HCT116 (cell line): Measurements from ENCODE around the gene RAET1E. TPM values are rescaled to one million over a fixed set of nuclear protein-coding genes. Genes with fewer than 3 reads are reported as not detected.
"Not testable (repeated sequence)": the region's sequence is repeated elsewhere in the genome, so short reads cannot be mapped to it uniquely, and the experiment has no call there.

Experiments used
- ATAC-seq: fragments of 200-7000 bp; cut with Tn5 transposase; 2 replicates; pipeline ENCODE4 v1.9.1; 2020; ENCODE audit warnings: mild to moderate bottlenecking, moderate library complexity
- Bru-seq: library from RNA; stranded (reverse); fragments of 400-500 nt; gene quantifications from one replicate; lab custom pipeline; 2021; lab: Mats Ljungman, UMichigan
- BruChase-seq, 2 experiments: library from RNA; stranded (reverse); fragments of 400-500 nt; gene quantifications; one replicate each; lab custom pipeline; 2021; lab: Mats Ljungman, UMichigan
- BruUV-seq: library from RNA; stranded (reverse); fragments of 400-500 nt; replicated peaks from 2 replicates; lab custom pipeline; 2021; lab: Mats Ljungman, UMichigan
- CTCF ChIA-PET: fragments of 300-600 bp; sonication (Branson Sonifier 250); formaldehyde crosslinking; loops from one replicate; lab custom pipeline; 2021; ENCODE audit warnings: antibody characterized with exemption; lab: Charles Lee
- POLR2A ChIA-PET: fragments of 300-600, 350-600 bp; sonication (Branson Sonifier 250); formaldehyde crosslinking; loops from one replicate; lab custom pipeline; 2021; ENCODE audit warnings: antibody characterized with exemption; lab: Charles Lee
- RAD21 ChIA-PET, 2 experiments: fragments of 300-600 bp; sonication (Branson Sonifier 250); formaldehyde crosslinking; loops; one replicate each; lab custom pipeline; 2023; ENCODE audit warnings: low total read pairs in 2 of 2; ENCODE audit not compliant: uncharacterized antibody in 2 of 2, unreplicated experiment in 2 of 2, low non-redundant PET in 1 of 2; lab: Charles Lee
- DNase-seq: peaks from one replicate; pipeline ENCODE4 v3.0.0-alpha.2; 2010; ENCODE audit warnings: low read depth, low spot score
- H2AFZ ChIP-seq: fragments of 200-600 bp; shearing (Covaris generic), sonication (generic); 2 replicates; pipeline ENCODE4 v1.6.1; 2017; ENCODE audit warnings: low read depth, mixed run types, mixed read lengths, antibody characterized with exemption, low read length; ENCODE audit not compliant: poor library complexity, severe bottlenecking
- H3K27ac ChIP-seq: 2 replicates; pipeline ENCODE4 v1.5.1; 2012; ENCODE audit warnings: low read depth, low read length
- H3K27me3 ChIP-seq: fragments of 200-600 bp; sonication (generic); 2 replicates; pipeline ENCODE4 v1.6.1; 2016; ENCODE audit warnings: mixed run types, low read length, mixed read lengths; ENCODE audit not compliant: insufficient read depth
- H3K36me3 ChIP-seq, 2 experiments: fragments of 200-500 bp in 1 of 2; fragments of 200-600 bp in 1 of 2; sonication (Bioruptor generic) in 1 of 2; sonication (generic) in 1 of 2; 2 replicates each; pipeline versions ENCODE4 v1.5.1 to v1.6.1; 2014 to 2016; ENCODE audit warnings: low read length in 2 of 2, inconsistent platforms in 1 of 2, mixed read lengths in 1 of 2, mixed run types in 1 of 2; ENCODE audit not compliant: insufficient read depth in 2 of 2, control insufficient read depth in 1 of 2
- H3K4me1 ChIP-seq, 2 experiments: fragments of 200-600 bp in 1 of 2; sonication (generic) in 1 of 2; 2 replicates each; pipeline versions ENCODE4 v1.5.1 to v1.6.1; 2012 to 2017; ENCODE audit warnings: low read length in 2 of 2, inconsistent platforms in 1 of 2, mild to moderate bottlenecking in 1 of 2, mixed read lengths in 1 of 2, mixed run types in 1 of 2, moderate library complexity in 1 of 2; ENCODE audit not compliant: insufficient read depth in 2 of 2, control insufficient read depth in 1 of 2
- H3K4me2 ChIP-seq: fragments of 200-600 bp; sonication (generic); 2 replicates; pipeline ENCODE4 v1.6.1; 2017; ENCODE audit warnings: mixed run types, low read length, mixed read lengths
- H3K4me3 ChIP-seq, 2 experiments: fragments of 200-600 bp in 1 of 2; sonication (generic) in 1 of 2; replicated peaks in 1 of 2; 2 replicates each; pipeline ENCODE4 v1.5.1; 2011 to 2016; ENCODE audit warnings: low read length in 2 of 2, control low read depth in 1 of 2, low read depth in 1 of 2, mild to moderate bottlenecking in 1 of 2, mixed read lengths in 1 of 2, mixed run types in 1 of 2
- H3K79me2 ChIP-seq: fragments of 200-600 bp; sonication (generic); 2 replicates; pipeline ENCODE4 v1.6.1; 2017; ENCODE audit warnings: mild to moderate bottlenecking, mixed run types, low read length, moderate library complexity, mixed read lengths; ENCODE audit not compliant: insufficient read depth
- H3K9ac ChIP-seq: fragments of 200-600 bp; sonication (generic); 2 replicates; pipeline ENCODE4 v1.6.1; 2016; ENCODE audit warnings: low read length, mixed read lengths
- H3K9me2 ChIP-seq: fragments of 200-600 bp; sonication (generic), shearing (Covaris generic); 2 replicates; pipeline ENCODE4 v1.6.1; 2017; ENCODE audit warnings: mixed run types, mild to moderate bottlenecking, moderate library complexity; ENCODE audit not compliant: insufficient read depth
- H3K9me3 ChIP-seq, 2 experiments: fragments of 200-500 bp in 1 of 2; fragments of 200-600 bp in 1 of 2; sonication (Bioruptor generic) in 1 of 2; sonication (generic) in 1 of 2; 2 replicates each; pipeline ENCODE4 v1.6.1; 2014 to 2017; ENCODE audit warnings: low read length in 2 of 2, mixed read lengths in 2 of 2, inconsistent platforms in 1 of 2, low read depth in 1 of 2, mild to moderate bottlenecking in 1 of 2, mixed run types in 1 of 2, moderate library complexity in 1 of 2; ENCODE audit not compliant: control insufficient read depth in 1 of 2, insufficient read depth in 1 of 2
- H4K20me1 ChIP-seq: fragments of 200-600 bp; sonication (generic), shearing (Covaris generic); 2 replicates; pipeline ENCODE4 v1.6.1; 2017; ENCODE audit warnings: mixed run types, mild to moderate bottlenecking, moderate library complexity; ENCODE audit not compliant: insufficient read depth
- CBX3 ChIP-seq: IDR thresholded peaks from 2 replicates; pipeline ENCODE4 v1.6.1; 2012; ENCODE audit warnings: low read depth
- CTCF ChIP-seq, 3 experiments: fragments of 200-600 bp in 1 of 3; sonication (generic) in 1 of 3; IDR thresholded peaks in 2 of 3; conservative IDR thresholded peaks in 1 of 3; 2 replicates each; pipeline ENCODE4 v1.5.1; 2012 to 2017; ENCODE audit warnings: low read depth in 2 of 3, low read length in 2 of 3, antibody characterized with exemption in 1 of 3, borderline replicate concordance in 1 of 3, control low read depth in 1 of 3, mild to moderate bottlenecking in 1 of 3, mixed read lengths in 1 of 3, mixed run types in 1 of 3, moderate library complexity in 1 of 3; ENCODE audit not compliant: insufficient read depth in 1 of 3
- ELF1 ChIP-seq: IDR thresholded peaks from 2 replicates; pipeline ENCODE4 v1.6.1; 2012; ENCODE audit warnings: low read depth, borderline replicate concordance
- EZH2 ChIP-seq: fragments of 200-600 bp; sonication (generic); IDR thresholded peaks from 2 replicates; pipeline ENCODE4 v1.6.1; 2017; ENCODE audit warnings: antibody characterized with exemption, mixed run types
- JUND ChIP-seq: IDR thresholded peaks from 2 replicates; pipeline ENCODE4 v1.6.1; 2012
- RAD21 ChIP-seq: IDR thresholded peaks from 2 replicates; pipeline ENCODE4 v1.6.1; 2012; ENCODE audit warnings: low read depth, mild to moderate bottlenecking
- SP1 ChIP-seq: IDR thresholded peaks from 2 replicates; pipeline ENCODE4 v1.6.1; 2012; ENCODE audit warnings: low read depth
- ZFX ChIP-seq: fragments of 450-650 bp; IDR thresholded peaks from 2 replicates; pipeline ENCODE4 v1.6.1; 2017
- intact Hi-C: fragments of 100-400 bp; cut with micrococcal nuclease; formaldehyde crosslinking; loops from 2 replicates; pipeline ENCODE4 v1.10.0; 2022
- long read RNA-seq: library from polyadenylated mRNA; unstranded; transcript quantifications from one replicate; pipeline ENCODE4 v2.0.0, GENCODE V29; 2021; ENCODE audit not compliant: unreplicated experiment
- polyA plus RNA-seq: library from polyadenylated mRNA; unstranded; fragments of >200 nt; gene quantifications from 2 replicates; pipeline ENCODE4 v1.2.1, GENCODE V29; 2012; ENCODE audit warnings: missing spikeins
- total RNA-seq: library from RNA; stranded (reverse); gene quantifications from one replicate; pipeline ENCODE4 v1.2.1, GENCODE V29; 2021; ENCODE audit not compliant: unreplicated experiment

RAET1E gene, protein sequence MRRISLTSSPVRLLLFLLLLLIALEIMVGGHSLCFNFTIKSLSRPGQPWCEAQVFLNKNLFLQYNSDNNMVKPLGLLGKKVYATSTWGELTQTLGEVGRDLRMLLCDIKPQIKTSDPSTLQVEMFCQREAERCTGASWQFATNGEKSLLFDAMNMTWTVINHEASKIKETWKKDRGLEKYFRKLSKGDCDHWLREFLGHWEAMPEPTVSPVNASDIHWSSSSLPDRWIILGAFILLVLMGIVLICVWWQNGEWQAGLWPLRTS
- 3.9 TPM for total RNA-seq
- 2.0 and 3.5 TPM in 2 replicates for polyA plus RNA-seq
- percentile 53 among the genes with signal in this experiment for Bru-seq, nascent RNA
- BruChase-seq, experiment 1, labeled RNA remaining after a 6-hour chase: percentile 70 among the genes with signal in this experiment
- BruChase-seq, experiment 2, labeled RNA remaining after a 2-hour chase: percentile 59 among the genes with signal in this experiment
- long read RNA-seq, partial matches to known transcripts: 0 of 4 reads
- long read RNA-seq, other reads (novel, unspliced or antisense): 4 of 4 reads

GRCh38 chr6:149897855-149898744, at the start of gene RAET1E:
RAET1E (minus strand) TSS chr6:149898113; CDS start chr6:149890901, 7,212 bp downstream.
- DNase-seq: no peak
- Histone ChIP-seq H3K4me2 (peak within 1 kb of the TSS; percentile 90), H3K79me2 (no peaks in the 10 kb centered on the region), H3K9me2 (no peaks in the 10 kb centered on the region), H3K9me3 (no peaks in the 10 kb centered on the region), H3K4me3 (peak within 1 kb of the TSS; percentile 13 to 51), H4K20me1 (no peaks in the 10 kb centered on the region)
- intact Hi-C loops: loop anchor here (1.0 to 5.0 kb wide), 3 partner anchors 33 to 251 kb away; partner anchors contain the start of genes KATNA1 and LRP11
- BruUV-seq: no TSS peak
- RAD21 ChIA-PET: no interaction called here
- POLR2A ChIA-PET: no interaction called here
- TF ChIP-seq ELF1 (no peak), EZH2 (no peak), RAD21 (peak; percentile 55), CTCF (IDR thresholded peaks at IDR 0.05 in 2 of 3, conservative IDR thresholded peaks at IDR 0.05 in 1 of 3; ENCODE audit: borderline replicate concordance in 1 of 3, insufficient read depth in 1 of 3, low read depth in 2 of 3, low read length in 2 of 3) (peak; percentile 21 to 34 (median 24); a peak in 3 of 6 replicates), JUND (no peak), SP1 (no peak), ZFX (no peak), CBX3 (no peak)
- TF ChIP-seq, all 23 proteins: peak for 2
- ATAC-seq: peak; percentile 41; the same call in 1 of the 2 replicates
- Histone ChIP-seq H3K27me3 (no peaks in the 10 kb centered on the region), H3K27ac (peak within 1 kb of the TSS; percentile 66), H3K4me1 (peaks cover 39 to 42% of the 10 kb centered on the region in 2 experiments), H3K9ac (peak within 1 kb of the TSS; percentile 47), H2AFZ (peak within 1 kb of the TSS; percentile 96), H3K36me3 (no peaks in the 10 kb centered on the region)
- CTCF ChIA-PET: interaction anchor here (0.6 to 1.1 kb wide), 2 partner anchors 58 to 350 kb away, joined by 3 to 6 read pairs; no protein-coding TSS in a partner anchor

DNA sequence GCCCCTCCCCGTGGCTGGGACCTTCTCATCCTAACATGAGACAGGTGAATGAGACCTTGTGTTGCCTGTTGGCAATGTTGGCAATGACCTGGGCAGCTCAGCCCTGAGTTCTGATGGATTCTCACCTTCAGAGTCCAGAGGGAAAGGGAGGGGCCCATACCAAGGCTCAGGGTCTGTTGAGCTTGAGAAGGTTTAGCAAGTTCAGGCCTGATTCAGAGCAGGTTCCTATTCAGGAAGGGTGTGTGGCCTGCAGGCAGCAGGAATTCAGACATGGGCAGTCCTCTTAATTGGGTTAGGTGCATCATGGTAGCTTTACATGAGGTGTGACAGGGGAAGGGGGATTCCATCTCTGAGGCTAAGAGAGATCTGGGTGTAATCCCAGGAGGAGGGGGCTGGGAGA, 49.6 kb upstream of the RAET1E start:
- H3K4me3 ChIP-seq, H3K27ac ChIP-seq, H4K20me1 ChIP-seq, H2AFZ ChIP-seq, H3K9ac ChIP-seq, H3K79me2 ChIP-seq, CTCF ChIA-PET, H3K27me3 ChIP-seq, H3K9me3 ChIP-seq, H3K9me2 ChIP-seq, H3K4me2 ChIP-seq, H3K36me3 ChIP-seq, POLR2A ChIA-PET, RAD21 ChIA-PET, DNase-seq, BruUV-seq, H3K4me1 ChIP-seq, intact Hi-C loops, ATAC-seq: not testable (repeated sequence)

DNA sequence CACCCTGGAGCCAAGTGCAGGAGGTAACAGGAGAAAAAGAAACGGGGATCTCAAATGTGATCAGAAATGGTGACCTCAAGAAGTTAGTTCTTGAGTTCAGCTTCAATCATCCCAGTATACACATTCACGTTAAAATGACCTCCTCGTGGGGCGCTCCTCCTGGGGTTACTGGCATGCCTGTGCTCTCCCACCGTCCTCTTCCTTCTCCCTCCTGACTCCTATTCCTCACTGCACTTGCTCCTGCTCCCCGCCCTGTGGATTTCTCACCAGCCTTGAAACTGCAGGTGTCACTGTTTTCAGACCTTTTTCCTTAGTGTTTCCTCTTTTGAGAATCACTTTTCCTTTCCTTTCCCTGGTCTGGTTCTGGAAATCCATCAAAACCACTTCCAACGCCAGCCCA, 48.7 kb upstream of the RAET1E start:
- RAD21 ChIA-PET, H4K20me1 ChIP-seq, H3K4me1 ChIP-seq, CTCF ChIA-PET, ATAC-seq, H3K4me2 ChIP-seq, POLR2A ChIA-PET, DNase-seq, H3K79me2 ChIP-seq, intact Hi-C loops, H3K27me3 ChIP-seq, H2AFZ ChIP-seq, H3K36me3 ChIP-seq, H3K9ac ChIP-seq, H3K9me2 ChIP-seq, BruUV-seq, H3K9me3 ChIP-seq, H3K27ac ChIP-seq, H3K4me3 ChIP-seq: not testable (repeated sequence)
